Body of pancreas (tissue), 4 donors: Measurements from ENCODE around the gene ARID4A.

Experiments used
- CTCF ChIP-seq, 7 experiments: fragments of 450-650 bp in 4 of 7; fragments of 200-600 bp in 3 of 7; sonication (generic) in 3 of 7; IDR thresholded peaks; one replicate each; pipeline ENCODE4 v1.5.1; 2016 to 2019; ENCODE audit warnings: antibody characterized with exemption in 7 of 7
- POLR2A ChIP-seq, 3 donors: fragments of 450-650 bp; IDR thresholded peaks; one replicate each; pipeline ENCODE4 v1.6.1; 2016; ENCODE audit warnings: antibody characterized with exemption in 3 of 3, mild to moderate bottlenecking in 2 of 3

DNA sequence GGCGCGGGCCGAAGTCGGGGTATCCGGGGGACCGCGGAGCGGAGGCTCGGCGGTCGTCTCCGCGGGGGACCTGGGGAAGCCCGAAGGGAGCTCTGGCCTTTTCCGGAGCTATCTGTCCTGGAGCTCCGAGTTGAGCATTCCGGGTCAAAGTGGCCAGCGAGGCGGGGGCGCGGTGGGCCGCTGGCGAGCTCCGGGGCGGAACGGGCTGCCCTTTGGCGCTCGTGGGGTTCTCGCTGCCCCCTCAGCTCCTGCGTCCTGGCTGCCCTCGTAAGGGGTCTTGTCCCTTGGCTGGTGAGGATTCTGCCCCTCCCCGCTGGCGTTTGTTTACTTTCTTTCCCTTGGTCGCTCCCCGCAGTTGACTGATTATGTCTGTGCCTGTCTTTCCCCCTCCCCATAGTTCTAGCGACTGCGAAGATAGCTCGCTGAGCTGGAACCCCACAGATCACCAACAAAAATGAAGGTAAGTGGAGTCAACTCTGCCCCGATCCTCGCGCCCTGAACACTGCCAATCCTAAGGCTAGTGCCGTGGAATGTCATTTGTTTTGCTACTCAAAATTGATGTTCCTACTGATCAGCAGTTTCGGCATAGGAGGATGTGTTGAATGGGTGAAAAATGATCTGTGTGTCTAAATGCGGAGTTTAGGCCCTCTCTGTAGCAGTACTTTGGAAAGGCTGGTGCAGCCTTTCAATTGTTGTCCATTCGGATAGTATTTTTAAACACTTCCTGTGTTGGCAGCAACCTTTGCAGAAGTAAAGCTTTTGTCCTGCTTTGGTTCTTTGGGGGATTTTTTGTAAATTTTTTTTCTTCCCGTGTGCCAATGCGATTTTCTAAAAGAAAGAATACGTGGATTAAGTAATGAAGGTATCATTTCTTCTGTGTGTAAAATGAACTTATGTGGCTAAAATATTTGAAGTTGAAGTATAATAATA, 1.3 kb downstream of the ARID4A start:
- TF ChIP-seq CTCF (IDR thresholded peaks at IDR 0.05) (no peak), POLR2A (IDR thresholded peaks at IDR 0.05) (peak in 1 of 3 donors; percentile 22)
